Sciatic nerve (tissue), 2 donors: ENCODE results near the gene FBXO47. TPM values are rescaled to one million over a fixed set of nuclear protein-coding genes. Genes with fewer than 3 reads are reported as not detected.

ENCODE experiments used
- ATAC-seq: fragments of 200-7000 bp; cut with Tn5 transposase; one replicate; pipeline ENCODE4 v1.9.1; 2020; ENCODE audit warnings: mild to moderate bottlenecking, moderate library complexity
- DNase-seq: peaks from one replicate; pipeline ENCODE4 v3.0.0-alpha.2; 2020; ENCODE audit warnings: low spot score
- intact Hi-C: fragments of 100-400 bp; cut with DNase I; formaldehyde crosslinking; loops from one replicate; pipeline ENCODE4 v1.14.2; 2022
- total RNA-seq: library from RNA; stranded (reverse); fragmentation: NEBNext Ultra II Directional; extraction: Animal tissue kit (Norgen Biotek cat#: 25700); gene quantifications from one replicate; pipeline ENCODE4 v1.2.1, GENCODE V29; 2021
- donor health status: DM: no; HTN: no; CAD: no.
- donor health status: DM: no; HTN: no; CAD: no.

The FBXO47 gene, protein sequence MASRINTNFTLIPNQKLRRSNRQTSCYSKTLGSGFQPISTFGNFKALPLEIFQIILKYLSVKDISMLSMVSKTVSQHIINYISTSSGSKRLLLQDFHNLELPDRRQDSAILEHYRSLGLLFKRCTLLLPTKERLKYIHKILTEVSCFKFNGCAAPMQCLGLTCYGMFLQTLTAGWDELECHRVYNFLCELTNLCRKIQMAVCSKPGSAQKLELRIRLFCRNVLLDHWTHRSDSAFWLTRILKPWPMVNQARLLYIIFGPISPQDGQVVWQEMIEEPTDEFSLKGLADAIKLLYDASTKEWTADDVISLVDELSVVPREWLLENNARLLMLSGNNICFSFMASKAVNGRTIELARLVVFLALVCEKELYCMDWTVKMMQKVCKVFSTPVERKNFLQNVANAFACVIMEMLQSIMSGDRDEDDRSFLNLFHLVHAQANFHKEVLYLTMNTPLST
- total RNA-seq, result not detected

DNA sequence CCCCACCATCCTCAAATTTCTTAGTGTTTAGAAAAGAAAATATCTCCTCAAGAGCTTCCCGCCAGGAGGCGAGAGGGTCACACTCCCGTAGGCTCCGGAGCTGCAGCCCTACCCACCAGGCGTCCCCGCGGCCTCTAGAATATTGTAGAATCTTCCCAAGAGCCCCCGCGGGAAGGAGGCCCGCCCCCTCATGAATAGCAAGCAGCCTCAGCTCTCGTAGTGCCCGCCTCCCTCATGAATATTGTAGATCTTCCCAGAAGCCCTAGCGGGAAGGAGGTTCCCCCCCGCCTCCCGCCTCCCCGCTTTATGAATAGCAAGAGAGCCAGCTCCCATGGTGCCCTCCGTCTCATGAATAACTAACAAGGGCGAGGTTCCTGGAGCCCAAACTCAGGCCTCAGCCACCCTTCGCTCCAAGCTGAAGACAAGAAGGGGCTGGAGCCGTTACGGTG is at the start of gene FBXO47:
FBXO47 (minus strand) TSS at position 114 of the 449 bp plus-strand sequence. CDS start 4,378 bp downstream, outside the sequence.
- intact Hi-C loops, result loop anchor here (5.0 kb wide), 1 partner anchor 100 kb away; no protein-coding TSS in a partner anchor
- ATAC-seq (peak; percentile 99), DNase-seq (peak; percentile 96)

DNA sequence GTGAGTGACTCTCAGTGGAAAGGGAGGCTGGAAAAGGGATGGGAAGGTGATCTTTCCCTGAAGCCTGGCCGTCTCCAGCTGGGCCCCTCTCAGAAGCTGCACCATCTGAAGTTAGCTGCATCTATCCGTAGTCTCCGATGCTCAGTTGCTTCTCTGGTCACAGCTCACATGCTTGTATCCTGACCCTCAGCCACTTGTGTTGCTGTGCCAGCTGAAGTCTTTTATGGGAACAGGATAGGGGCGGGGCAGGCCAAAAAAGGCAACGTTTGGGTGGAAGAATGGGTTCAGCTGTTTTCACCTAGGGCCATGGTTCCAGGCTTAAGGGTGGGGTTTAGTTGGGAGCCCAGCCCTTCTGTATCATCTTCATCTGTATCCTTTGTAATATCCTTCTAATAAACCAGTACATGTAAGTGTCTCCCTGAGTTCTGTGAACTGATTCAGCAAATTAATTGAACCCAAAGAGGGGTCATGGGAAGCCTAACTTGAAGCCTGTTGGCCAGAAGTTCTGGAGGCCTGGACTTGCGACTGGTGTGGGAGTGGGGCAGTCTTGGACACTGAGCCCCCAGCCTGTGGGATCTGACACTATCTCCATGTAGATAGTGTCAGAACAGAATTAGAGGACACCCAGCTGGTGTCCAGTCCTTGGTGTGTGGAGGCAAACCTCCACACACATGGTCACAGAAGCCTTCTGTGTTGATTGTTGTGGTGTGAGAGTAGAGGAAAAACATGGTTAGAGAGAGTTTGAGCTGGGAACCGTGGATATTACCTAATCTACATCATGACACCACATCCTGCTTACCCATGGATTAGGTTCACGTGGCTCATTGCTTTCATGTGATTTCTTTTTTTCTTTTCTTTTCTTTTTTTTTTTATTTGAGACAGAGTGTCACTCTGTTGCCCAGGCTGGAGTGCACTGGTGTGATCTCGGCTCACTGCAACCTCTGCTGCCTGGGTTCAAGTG is 49.3 kb upstream of the FBXO47 start:
- no peak for DNase-seq
- ATAC-seq, result peak; percentile 23
- intact Hi-C loops, result no loop called here

DNA sequence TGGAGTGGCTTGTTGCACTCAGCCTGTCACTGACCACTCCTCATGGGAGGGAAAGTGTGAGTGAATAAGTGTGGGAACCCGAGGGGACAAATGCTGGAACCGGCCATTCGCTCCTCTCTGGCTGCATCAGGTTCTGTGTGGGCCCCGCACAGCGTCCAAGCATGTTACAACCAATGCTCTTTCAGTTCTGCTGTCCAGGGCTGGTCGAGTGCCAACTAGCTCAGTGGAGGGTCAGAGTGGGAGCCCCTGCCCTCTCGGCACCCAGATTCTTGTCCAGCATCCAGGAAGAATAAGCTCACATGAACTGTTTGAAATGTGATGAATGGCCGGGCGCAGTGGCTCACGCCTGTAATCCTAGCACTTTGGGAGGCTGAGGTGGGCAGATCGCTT is 48.3 kb upstream of the FBXO47 start:
- DNase-seq (no peak), ATAC-seq (no peak)
- intact Hi-C loops, result no loop called here

DNA sequence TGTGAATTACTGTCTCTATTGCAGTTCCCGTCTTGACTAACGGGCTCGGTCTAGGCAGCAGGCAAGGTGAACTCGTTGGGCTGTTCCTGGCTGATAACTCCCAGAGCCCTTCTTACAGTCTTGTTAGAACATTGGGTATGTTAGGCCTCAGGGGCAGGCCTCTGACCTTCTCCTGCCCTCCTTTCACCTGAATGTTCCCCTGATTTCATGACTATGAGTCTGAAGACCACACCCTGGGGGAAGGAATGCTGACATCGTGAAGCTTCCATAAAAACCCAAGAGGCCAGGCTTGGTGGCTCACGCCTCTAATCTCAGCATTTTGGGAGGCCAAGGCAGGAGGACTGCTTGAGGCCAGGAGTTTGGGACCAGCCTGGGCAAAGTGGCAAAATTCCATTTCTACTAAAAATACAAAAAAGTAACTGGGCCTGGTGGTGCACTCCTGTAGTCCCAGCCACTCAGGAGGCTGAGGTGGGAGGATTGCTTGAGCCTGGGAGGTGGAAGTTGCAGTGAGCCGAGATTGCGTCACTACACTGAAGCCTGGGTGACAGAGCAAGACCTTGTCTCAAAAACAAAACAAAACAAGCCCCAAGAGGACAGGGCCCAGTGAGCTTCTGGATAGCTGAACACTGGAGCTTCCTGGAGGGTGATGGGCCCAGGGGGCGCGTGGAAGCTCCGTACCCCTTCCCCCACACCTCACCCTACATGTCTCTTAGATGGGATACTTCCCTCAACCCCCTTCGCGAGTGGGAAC is 47.8 kb upstream of the FBXO47 start:
- no peak for DNase-seq
- peak; percentile 21 for ATAC-seq
- intact Hi-C loops, result no loop called here

DNA sequence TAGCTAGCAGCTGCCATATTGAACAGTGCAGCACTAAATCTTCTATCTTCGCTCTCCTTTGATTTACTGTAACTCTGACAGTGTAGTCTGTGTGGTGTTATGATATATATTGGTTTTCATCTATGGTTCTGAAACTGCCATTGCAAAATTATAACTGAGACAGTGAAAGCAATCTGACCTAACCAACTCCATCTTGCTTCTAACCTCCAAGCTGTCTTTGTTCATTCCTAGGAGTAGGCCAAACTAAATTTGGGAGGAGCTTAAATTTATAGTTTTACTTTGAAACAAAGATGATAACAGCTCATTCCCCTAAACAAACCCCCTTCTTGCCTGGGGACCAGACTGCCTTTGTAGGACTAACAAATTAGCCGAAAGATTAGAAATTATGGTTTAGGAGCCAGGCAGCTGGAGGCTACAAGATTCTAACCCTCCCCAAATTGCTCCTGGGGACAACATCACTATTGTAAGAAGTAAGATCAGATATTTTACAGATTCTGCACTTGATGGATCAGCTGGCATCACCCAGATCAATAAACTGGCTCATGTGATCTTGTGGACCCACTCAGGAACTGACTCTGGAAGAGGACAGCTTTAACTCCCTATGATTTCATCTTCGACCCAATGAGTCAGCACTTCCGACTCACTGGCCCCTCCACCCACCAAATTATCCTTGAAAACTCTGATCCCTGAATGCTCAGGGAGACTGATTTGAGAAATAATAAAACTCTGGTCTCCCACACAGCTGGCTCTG is 47.0 kb upstream of the FBXO47 start:
- no peak for DNase-seq
- peak; percentile 49 for ATAC-seq
- intact Hi-C loops, result no loop called here

DNA sequence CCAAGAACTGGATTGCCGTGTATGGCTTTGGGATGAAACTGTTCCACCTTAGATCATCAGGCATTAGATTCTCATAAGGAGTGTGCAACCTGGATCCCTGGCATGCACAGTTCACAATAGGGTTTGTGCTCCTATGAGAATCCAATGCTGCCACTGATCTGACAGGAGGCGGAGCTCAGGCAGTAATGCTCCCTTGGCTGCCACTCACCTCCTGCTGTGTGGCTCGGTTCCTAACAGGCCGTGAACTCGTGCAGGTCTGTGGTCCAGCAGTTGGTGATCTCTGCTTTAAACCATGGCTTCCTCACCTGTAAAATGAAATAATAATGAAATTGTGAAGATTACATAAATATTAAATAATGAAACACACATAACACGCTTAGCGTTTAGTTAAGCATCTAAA is 45.5 kb upstream of the FBXO47 start:
- intact Hi-C loops, result no loop called here
- DNase-seq, result no peak
- ATAC-seq, result no peak

DNA sequence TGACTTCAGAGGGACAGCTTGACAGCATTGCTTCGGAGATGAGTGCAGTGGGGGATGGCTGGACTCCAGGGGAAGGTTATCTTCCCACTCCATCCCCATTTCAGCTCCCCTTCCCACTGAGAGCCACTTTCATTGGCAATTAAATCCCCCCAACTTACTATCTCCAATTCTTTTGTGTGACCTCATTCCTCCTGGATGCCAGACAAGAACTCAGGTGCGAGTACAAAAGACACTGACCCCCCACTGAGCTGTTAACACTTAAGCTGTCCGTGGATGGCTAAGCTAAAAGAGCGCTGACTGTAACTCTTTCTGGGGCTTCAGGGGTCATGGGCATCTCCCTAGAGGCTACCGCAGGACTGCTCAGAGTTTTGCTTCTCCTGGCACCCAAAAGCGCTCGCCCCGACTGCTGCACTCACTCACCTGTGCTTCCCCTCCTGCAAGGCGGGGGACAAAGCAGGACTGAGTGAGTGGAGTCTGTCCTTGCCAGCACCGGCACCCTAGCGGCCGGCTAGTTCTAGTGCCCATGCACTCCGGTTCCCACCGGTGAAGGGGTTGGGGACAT is 44.8 kb upstream of the FBXO47 start:
- no peak for ATAC-seq
- intact Hi-C loops, result no loop called here
- DNase-seq, result no peak

DNA sequence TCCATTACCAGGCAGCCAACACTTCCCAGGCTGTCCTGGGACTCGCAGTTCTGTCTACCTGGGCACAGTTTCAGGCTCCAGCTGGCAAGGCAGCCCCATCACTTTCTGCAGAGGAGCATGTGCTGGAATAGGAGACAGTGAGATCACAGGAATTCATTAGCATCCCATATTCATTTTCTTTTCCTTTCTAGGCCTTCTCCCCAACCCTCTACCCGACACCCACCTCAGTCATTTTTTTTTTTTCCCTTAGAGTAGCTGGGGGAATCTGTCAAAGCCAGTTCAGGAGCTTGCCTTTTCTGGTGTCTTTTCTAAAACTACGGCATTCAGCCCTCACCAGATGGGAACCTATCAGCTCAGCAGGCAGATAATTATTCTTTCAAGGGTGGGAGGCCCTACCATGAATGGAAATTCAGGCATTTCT is 42.4 kb upstream of the FBXO47 start:
- intact Hi-C loops, result no loop called here
- DNase-seq (no peak), ATAC-seq (no peak)

DNA sequence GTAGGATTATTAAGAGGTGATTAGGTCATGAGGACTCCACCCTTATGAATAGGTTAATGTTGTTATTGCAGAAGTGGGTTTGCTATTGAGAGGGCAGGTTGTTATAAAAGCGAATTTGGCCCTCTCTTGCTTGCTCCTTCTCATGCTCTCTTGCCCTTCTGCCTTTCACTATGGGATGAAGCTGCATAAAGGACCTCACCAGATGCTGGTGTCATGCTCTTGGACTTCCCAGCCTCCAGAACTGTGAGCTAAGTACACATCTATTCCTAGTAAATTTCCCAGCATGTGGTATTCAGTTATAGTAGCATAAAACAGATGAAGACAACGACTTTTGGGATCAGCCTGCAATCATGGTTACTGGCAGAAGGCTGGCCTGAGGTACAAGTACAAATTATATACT is 41.4 kb upstream of the FBXO47 start:
- intact Hi-C loops, result no loop called here
- no peak for ATAC-seq

DNA sequence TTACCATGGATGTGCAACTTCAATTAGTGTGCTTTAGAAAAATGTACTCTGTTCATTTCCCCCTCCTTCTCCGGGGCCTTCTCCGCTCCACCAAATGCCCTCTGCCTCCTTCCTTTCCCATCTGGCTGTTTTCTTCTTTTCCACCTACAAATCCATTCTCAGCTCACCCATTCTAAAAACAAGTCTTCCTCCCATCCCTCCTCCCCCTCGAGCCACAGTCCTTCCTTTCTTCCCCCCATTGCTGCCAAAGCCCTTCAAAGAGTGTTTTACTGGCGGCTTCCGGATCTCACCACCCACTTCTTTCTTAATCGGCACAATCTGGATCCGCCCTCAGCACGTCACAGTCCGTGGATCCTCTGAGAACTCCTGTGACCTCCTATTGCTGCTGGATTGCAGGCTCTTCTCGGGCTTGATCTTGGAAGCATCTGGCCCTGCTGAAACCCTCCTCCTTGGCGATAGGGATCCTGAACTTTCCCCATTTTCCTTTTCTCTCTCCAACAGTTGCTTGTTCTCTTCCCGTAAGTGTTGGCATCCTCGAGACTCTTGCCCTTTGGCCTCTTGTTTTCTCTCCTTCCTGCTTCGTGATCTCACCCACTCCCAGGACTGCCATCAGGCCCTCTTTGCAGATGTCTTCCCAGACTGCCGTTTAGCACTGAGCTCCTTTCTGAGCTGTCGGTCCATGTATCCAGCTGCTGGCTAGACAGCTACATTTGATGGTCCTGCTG is 36.0 kb upstream of the FBXO47 start:
- peak; percentile 89 for DNase-seq
- ATAC-seq, result peak; percentile 94
- intact Hi-C loops, result no loop called here

More for the DNA sequence above, 41.4 kb upstream of the FBXO47 start:
- no peak for DNase-seq

DNA sequence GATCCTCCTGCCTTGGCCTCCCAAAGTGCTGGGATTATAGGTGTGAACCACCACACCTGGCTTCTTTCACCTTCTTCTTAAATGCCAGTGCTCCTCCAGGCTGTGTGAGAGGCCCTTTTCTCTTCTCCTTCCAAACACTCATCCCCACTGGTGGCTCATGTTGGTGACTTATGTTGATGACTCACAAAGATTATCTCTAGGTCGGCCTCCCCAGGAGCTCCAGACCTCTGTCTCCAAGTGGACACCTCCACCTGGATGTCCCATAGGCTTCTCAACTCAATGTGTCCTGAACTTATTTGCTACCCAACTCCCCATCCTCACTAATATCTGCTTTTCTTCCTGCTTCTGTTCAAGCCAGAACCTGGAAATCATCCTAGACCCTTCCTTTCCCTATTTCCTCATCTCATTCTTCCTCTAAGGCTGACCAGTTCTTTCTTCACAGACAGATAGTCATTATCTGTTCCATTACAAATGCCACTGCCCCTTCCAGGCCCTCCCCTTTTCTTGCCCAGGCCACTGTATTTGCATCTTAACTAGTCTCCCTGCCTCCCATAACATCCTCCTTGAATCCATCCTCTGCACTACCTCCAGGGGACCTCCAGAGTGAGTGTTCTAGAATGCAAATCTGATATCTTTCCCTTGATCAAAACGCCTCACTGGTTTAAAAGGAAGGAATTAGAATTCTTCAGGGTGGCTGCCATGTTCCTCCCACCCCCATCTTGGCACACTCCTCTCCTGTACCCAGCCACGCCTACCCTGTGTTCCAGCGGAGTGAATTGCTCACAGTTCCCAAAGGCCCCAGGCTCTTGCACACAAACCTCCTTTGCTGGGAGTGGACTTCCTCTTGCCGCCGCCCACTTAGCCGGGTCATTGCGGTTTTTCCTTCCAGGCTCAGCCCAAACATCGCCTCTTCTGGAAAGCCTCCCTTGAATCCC is 34.8 kb upstream of the FBXO47 start:
- DNase-seq (peak; percentile 90), ATAC-seq (peak; percentile 92)
- intact Hi-C loops, result no loop called here

DNA sequence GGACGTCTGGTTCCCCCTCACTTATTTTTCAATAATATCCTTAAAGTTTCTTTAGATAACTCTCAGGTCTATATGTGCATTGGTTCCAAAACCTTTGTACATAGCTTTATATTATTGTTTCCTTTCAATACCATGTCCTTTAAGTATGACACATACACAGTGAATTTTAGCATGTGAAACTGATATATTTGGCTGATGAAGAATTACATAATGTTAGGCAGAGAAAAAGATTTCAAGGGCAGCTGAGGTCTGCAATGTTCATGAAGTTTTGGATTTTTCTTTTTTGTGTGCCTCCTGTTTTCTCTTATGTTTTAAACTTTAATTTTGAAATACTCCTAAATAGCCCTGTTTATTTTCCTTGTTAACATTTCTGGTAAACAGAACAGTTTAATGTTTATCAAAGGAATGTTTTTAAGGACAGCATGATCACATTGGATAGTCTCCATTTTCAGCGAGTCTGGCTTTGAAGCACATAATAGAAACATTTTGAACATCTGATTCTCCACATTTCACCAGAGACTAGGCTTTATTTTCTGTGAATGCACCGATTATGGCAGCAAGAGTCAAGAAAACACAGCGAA is 32.9 kb upstream of the FBXO47 start:
- DNase-seq (no peak), ATAC-seq (no peak)
- intact Hi-C loops, result no loop called here

DNA sequence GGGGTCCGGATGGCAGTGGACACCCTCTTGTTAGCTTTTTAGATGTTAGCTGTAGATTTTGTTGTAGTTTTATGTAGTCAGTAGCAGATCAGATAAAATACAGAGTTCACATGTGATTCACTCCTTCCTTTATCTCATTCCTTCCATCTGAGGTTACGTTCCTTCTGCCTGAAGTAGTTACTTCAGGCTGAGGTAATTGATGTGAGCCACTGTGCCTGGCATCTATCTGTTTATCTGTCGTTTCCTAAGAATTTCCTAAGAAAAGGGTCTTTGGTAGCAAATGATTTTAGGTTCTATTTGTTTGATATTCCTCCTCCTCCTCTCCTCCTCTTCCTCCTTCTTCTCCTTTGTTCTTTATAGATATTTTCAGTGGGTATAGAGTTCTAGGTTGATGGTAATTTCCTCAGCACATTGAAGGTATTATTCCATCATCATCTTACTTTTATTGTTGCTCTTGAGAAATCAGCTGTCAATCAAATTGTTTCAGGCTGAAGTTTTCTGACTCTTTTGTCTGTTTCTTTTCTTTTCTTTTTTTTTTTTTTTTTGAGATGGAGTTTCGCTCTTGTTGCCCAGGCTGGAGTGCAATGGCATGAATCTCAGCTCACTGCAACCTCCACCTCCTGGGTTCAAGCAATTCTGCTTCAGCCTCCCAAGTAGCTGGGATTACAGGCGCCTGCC is 29.6 kb upstream of the FBXO47 start:
- intact Hi-C loops, result no loop called here
- DNase-seq (no peak), ATAC-seq (no peak)

DNA sequence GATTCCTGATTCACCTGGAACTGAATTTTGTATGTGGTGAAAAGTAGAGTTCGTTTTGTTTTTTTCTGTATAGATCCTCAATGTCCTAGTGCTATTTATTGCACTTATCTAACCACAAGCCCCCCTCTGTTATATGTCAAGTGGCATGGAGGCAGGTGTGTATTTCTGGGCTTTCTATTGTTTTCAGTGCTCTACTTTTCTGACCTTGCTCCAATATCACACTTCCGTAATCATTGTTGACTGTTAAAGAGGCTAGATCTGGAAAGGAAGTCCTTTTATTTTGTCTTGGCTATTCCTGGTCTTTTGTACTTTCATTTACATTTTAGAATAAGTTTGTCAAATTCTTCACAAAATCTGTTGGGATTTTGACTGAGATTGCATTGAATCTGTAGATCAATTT is 26.8 kb upstream of the FBXO47 start:
- DNase-seq, result no peak
- intact Hi-C loops, result no loop called here
- ATAC-seq, result no peak

DNA sequence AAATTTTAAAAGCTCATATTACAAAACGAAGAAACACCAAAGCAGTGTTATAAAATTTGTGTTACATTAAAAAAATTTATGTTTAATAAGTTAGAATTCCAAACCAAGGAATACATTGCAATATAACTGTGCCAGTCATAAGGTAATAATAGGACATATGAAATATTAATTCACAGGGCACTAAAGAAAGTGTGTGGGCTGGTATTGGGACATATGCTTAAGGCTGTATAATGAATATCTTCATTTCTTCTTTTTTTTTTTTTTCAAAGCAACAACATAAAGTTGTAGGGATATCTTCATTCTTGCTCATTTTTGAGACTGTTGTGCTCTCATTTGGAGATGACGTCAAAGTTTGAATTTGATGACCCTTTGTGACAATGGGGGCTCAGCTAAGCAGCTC is 17.5 kb upstream of the FBXO47 start:
- DNase-seq (no peak), ATAC-seq (no peak)
- intact Hi-C loops, result loop anchor here (5.0 kb wide), 1 partner anchor 168 kb away; the partner anchor contains the start of gene PLXDC1
